Measurements from ENCODE around the gene PTEN.

- no peak for TF ChIP-seq CTCF (IDR thresholded peaks at IDR 0.05; ENCODE audit: borderline replicate concordance, extremely low read depth, low read length, poor library complexity, severe bottlenecking)
- TF ChIP-seq EZH2 (IDR thresholded peaks at IDR 0.05; ENCODE audit: borderline replicate concordance, low read depth, low read length, severe bottlenecking): no peak
Observed at GRCh38 chr10:88012641-88013040, 149.2 kb downstream of the PTEN start.
